LoVo (cell line): Measurements from ENCODE around the gene LAMTOR4.
A peak's percentile ranks its signal among the peaks of the same experiment; 100 is the strongest.
"Not testable (repeated sequence)": the region's sequence is repeated elsewhere in the genome, so short reads cannot be mapped to it uniquely, and the experiment has no call there.

Source experiments
- DNase-seq: peaks from one replicate; pipeline ENCODE4 v3.0.0-alpha.2; 2016; ENCODE audit warnings: low spot score

LAMTOR4 gene

DNA sequence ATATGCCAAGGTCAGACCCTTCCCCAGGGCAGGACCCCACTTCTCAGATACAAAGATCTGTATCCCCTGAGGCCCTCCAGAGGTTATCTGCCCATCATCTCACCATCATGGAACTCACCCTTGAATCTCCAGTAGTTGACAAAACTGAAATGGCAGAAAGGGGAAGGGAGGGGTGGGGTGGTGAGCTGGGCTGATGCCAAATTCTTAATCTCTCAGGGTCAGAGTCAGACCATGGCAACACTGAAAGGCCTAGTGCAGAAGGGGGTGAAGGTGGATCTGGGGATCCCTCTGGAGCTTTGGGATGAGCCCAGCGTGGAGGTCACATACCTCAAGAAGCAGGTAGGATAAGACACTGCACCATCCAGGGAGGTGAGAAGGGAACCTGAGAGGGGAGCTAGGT is 26.1 kb upstream of the LAMTOR4 start:
- DNase-seq = no peak

DNA sequence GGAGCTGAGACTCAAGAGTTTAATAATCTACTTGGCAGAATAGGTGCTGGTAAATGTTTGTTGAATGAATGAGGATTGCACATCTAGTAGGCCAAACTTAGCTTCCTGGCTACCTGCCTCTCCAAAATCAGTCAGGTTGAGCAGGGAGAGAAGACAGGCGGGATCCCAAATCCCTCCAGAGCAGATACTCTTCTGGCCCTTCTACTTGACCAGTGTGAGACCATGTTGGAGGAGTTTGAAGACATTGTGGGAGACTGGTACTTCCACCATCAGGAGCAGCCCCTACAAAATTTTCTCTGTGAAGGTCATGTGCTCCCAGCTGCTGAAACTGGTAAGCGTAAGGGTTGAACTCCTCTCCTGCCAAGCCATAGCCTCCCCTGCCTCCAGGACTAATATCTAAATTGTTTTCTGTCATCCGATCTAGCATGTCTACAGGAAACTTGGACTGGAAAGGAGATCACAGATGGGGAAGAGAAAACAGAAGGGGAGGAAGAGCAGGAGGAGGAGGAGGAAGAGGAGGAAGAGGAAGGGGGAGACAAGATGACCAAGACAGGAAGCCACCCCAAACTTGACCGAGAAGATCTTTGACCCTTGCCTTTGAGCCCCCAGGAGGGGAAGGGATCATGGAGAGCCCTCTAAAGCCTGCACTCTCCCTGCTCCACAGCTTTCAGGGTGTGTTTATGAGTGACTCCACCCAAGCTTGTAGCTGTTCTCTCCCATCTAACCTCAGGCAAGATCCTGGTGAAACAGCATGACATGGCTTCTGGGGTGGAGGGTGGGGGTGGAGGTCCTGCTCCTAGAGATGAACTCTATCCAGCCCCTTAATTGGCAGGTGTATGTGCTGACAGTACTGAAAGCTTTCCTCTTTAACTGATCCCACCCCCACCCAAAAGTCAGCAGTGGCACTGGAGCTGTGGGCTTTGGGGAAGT is 24.2 kb upstream of the LAMTOR4 start:
- DNase-seq = no peak

DNA sequence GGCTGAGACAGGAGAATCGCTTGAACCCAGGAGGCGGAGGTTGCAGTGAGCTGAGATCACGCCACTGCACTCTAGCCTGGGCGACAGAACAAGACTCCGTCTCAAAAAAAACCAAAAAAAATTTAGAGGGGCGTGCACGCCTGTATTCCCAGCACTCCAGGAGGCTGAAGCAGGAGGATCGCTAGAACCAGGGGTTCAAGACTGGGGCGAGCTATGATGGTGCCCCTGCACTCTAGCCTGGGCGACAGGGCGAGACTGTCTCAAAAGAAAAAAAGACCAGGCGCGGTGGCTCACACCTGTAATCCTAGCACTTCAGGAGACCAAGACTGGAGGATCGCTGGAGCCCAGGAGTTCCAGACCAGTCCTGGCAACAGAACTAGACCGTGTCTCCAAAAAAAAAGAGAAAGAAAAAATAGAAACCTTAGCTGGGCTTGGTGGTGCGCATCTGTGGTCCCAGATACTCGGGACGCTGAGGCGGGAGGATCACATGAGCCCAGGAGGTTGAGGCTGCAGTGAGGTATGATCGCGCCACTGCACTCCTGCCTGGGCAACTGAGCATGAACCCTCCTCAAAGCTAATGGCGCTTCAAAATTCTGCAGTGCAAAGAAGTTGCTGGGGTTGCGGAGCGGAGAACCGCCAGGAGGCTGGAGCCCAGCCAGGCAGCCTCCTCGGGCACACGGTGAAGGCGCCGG is 22.3 kb upstream of the LAMTOR4 start:
- DNase-seq = no peak

DNA sequence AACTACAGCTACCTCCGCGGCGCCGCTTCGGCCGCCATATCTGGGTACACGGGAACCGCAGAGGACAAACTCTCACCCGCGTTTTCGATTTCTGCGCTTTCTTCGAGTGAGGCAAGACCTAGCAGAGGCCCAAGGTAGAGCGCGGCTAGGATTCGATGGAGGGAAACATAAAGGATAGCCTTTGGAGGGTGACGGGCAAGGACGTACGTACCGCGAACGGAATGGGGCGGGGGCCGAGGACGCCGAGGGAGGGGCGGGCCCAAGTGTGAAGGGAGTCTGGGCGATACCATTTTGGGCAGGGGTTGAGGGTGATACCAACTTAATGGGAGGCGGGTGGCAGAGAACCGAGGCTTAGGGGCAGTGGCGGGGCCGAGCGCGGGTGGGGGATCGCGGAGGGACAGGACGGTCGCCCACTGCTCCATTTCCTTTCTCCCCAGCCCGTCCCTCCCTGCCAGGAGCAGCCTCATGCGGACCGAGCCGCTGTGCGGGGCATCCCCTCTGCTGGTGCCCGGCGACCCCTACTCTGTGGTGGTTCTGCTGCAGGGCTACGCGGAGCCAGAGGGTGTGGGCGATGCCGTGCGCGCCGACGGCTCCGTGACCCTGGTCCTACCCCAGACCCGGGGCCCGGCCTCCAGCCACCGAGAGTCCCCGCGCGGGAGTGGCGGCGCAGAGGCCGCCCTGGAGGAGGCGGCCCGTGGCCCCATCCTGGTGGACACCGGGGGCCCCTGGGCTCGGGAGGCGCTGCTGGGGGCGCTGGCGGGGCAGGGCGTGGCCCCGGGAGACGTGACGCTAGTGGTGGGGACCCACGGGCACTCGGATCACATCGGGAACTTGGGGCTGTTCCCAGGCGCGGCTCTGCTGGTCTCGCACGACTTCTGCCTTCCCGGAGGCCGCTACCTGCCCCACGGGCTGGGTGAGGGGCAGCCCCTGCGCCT is 21.5 kb upstream of the LAMTOR4 start, which contains the start of gene MBLAC1:
Gene MBLAC1 (plus strand): TSS at position 37 of the 935 bp plus-strand sequence. CDS start 429 bp downstream, at position 466.
- peak; percentile 95 for DNase-seq

- DNase-seq = no peak
Observed at GRCh38 chr7:100127866-100128636, 20.7 kb upstream of the LAMTOR4 start.

- no peak for DNase-seq
Observed at GRCh38 chr7:100128637-100128963, 20.1 kb upstream of the LAMTOR4 start.

DNA sequence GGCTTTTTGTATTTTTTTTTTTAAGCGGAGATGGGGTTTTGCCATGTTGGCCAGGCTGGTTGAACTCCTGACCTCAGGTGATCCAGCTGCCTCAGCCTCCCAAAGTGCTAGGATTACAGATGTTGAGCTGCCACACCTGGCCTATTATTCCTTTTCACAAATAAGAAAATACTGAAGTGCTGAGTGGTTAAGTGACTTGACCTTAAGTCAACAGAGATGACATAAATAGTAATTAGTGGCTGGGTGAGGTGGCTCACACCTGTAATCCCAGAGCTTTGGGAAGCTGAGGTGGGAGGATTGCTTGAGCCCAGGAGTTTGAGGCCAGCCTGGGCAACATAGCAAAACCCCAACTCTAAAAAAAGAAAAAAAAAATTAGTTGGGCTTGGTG is 18.5 kb upstream of the LAMTOR4 start:
- DNase-seq = peak; percentile 33

DNA sequence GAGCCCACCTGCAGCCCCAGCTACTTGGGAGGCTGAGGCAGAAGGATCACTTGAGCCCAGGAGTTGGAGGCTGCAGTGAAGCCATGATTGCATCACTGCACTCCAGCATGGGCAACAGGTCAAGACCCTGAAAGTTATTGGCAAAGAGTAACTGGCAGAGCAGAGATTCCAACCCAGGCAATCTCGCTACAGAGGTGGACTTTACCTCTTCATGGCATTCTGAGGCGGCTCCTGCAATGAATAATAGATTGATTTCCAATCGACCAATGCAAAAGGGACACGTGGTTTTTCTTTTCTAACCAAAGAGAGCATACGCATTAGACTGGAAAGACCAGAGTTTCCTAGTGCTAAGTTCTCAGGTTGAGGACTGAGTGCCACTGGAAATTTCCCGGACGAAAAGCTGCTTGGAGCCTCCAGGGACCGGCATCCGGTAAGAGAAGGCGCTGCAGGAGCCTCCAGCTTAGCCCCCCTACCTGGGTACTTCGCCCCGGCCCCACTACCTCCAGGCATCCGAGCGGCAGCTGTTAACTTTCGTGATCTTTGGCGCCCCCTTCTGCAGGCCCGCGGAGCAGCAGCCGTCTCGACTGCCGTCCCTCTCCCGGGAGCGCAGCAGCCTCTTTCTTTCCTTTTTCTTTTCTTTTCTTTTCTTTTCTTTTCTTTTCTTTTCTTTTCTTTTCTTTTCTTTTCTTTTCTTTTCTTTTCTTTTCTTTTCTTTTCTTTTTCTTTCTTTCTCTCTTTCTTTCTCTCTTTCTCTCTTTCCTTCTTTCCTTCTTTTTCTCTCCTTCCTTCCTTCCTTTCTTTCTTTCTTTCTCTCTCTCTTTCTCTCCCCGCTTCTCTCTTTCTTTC is 17.9 kb upstream of the LAMTOR4 start:
- peak; percentile 70 for DNase-seq

DNA sequence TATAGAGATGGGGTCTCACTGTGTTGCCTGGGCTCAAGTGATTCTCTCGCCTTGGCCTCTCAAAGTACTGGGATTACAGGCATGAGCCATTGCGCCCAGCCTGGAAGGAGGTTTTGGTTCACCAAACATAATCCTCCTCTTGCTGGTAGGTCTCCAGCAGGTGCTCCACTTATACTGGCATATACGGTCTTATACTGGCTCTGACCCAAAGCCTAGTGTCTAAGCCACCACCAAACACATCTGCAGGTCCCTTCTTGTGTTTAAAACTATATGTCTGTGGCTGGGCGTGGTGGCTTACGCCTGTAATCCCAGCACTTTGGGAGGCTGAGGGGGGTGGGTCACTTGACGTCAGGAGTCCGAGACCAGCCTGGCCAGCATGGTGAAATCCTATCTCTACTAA is 16.6 kb upstream of the LAMTOR4 start:
- no peak for DNase-seq

DNA sequence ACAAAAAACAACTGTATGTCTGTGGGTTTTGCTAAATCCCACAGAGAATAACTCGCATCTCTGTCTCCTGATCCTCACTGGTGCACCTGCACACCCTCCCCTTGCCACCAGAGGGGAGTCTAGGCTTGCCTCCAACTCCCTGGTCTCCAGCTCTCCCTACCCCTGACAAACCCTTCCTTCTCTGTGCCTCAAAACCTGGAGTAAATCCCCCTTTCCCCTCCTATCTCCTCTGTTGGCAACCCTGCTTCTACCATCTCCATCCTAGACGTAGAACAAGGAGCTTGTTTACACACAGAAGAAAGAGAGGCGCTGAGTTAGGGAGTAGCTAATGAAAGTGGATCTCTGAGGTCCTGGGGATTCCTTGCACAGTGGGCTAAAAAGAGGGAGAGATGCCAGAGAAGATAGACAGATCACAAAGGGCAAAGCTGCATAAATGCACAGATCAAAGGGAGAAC is 16.0 kb upstream of the LAMTOR4 start:
- DNase-seq = peak; percentile 62

- DNase-seq = no peak
Observed at GRCh38 chr7:100137851-100138760, 10.6 kb upstream of the LAMTOR4 start.

GRCh38 chr7:100141555-100141949 is 7.2 kb upstream of the LAMTOR4 start:
- DNase-seq = no peak

DNA sequence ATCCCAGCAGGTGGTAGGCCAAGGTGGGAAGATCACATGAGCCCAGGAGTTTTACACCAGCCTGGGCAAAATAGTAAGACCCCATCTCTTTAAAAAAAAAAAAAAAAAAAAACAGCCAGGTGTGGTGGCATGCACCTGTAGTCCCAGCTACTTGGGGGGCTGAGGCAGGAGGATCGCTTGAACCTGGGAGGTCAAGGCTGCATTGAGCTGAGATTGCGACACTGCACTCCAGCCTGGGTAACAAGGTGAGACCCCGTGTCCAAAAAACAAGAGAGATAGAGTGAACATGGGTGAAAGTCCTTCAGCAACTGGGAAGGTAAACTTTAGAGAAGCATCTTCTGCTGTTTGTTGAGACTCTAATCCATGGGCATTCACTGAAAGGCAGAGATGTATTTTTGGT is 6.3 kb upstream of the LAMTOR4 start:
- DNase-seq = no peak

GRCh38 chr7:100146350-100146749 is 2.4 kb upstream of the LAMTOR4 start:
- not testable (repeated sequence) for DNase-seq

- no peak for DNase-seq
Observed at GRCh38 chr7:100147278-100147677, 1.4 kb upstream of the LAMTOR4 start.

DNA sequence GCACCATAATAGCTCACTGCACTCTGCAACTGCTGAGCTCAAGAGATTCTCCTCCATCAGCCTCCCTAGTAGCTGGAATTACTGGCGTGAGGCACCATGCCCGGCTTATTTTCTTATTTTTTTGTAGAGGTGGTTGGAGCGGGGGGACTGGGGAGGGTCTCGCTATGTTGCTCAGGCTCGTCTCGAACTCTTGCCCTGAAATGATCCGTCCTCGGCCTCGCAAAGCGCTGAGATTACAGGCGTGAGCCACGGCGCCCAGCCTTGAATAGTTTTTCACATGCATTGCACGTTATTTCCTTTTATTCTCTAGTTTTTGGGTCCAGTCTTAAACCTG is 526 bp upstream of the LAMTOR4 start:
- no peak for DNase-seq

DNA sequence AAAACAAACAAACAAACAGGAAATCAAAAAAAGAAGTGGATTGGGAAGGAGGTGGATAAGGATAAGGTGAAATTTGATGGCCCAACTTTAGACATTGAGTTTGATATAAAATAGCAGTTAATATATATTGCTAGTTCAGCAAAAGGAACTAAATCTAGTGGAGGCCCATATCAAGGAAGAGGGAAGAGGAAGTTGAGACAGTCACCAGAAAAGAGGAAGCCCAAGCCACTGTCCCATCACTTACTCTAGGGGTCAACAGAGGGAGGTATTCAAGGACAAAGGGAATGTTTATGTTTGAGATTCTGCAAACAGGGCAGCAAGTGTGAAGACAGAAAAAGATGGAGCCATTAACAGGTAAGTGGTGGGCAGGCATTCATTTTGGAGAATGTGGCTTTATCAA is 3.7 kb downstream of the LAMTOR4 start:
- DNase-seq = no peak

- DNase-seq = no peak
Observed at GRCh38 chr7:100152937-100153666, 4.4 kb downstream of the LAMTOR4 start.
